H54 (cell line): Measurements from ENCODE around the gene NEIL1.
"Not testable (repeated sequence)": the region's sequence is repeated elsewhere in the genome, so short reads cannot be mapped to it uniquely, and the experiment has no call there.

Source experiments
- DNase-seq: peaks from one replicate; pipeline ENCODE4 v3.0.0; 2011; ENCODE audit warnings: low spot score, mixed read lengths; ENCODE audit not compliant: insufficient read length
- FAIRE-seq: peaks from 3 replicates; lab custom pipeline; 2011; peaks lifted over from hg19 to GRCh38; lab: Jason Lieb, UNC
- POLR2A ChIP-seq: IDR thresholded peaks from 2 replicates; pipeline ENCODE4 v1.6.1; 2011; ENCODE audit warnings: low read depth, mild to moderate bottlenecking, low read length

The NEIL1 gene

DNA sequence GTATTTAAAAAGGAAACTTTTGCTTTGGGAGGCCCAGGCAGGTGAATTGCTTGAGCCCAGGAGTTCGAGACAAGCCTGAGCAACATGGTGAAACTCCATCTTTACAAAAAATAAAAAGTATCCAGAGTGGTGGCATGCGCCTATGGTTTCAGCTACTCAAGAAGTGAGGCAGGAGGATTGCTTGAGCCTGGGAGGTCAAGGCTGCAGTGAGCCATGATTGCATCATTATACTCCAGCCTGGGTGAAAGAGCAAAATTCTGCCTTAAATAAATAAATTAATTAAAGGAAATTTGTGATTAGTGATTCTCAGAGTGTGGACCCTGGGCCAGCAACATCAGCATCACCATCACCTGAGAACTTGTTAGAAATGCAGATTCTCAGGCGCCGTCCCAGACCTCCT is 20.9 kb upstream of the NEIL1 start:
- no peak for FAIRE-seq
- no peak for TF ChIP-seq POLR2A

DNA sequence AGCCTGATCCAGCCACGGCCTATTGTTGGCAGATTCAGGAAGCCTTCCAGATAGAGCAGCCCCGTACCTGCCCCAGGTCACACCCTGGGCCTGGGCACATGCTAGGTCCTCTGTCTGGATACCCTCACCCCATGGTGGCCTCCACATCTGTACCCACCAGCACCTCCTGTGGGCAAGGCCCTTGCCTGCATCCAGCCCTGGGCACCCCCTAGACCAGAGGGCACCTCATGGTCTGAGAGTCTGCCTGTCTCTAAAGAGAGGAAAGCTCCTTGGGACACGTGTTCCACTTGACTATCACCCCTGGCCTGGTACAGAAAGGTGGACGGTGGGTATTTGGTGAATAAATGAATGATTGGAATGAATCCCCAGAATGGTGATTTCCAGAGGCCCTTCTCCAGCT is 19.8 kb upstream of the NEIL1 start:
- TF ChIP-seq POLR2A: no peak
- no peak for DNase-seq
- no peak for FAIRE-seq

More for the DNA sequence above, 20.9 kb upstream of the NEIL1 start:
- DNase-seq: no peak

DNA sequence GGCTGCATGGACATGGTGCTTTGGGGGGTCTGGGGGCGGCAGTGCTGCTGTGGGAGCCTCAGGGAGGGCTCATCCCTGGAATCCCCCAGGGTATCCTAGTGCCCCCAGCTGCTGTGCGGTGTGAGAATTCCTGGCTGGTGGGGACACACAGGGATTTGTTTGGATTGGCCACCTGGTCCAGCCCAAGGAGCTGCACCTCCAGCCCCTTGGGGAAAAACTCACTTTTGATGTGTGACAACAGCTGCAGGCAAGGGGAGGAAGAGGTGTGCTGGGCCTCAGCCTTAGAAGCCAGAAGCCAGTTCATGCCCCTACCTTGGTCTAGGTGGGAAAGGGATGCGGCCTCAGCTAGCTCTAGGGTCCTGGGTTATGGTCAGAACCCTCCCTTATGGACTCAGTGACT is 19.3 kb upstream of the NEIL1 start:
- FAIRE-seq (no peak), DNase-seq (no peak)
- TF ChIP-seq POLR2A: no peak

DNA sequence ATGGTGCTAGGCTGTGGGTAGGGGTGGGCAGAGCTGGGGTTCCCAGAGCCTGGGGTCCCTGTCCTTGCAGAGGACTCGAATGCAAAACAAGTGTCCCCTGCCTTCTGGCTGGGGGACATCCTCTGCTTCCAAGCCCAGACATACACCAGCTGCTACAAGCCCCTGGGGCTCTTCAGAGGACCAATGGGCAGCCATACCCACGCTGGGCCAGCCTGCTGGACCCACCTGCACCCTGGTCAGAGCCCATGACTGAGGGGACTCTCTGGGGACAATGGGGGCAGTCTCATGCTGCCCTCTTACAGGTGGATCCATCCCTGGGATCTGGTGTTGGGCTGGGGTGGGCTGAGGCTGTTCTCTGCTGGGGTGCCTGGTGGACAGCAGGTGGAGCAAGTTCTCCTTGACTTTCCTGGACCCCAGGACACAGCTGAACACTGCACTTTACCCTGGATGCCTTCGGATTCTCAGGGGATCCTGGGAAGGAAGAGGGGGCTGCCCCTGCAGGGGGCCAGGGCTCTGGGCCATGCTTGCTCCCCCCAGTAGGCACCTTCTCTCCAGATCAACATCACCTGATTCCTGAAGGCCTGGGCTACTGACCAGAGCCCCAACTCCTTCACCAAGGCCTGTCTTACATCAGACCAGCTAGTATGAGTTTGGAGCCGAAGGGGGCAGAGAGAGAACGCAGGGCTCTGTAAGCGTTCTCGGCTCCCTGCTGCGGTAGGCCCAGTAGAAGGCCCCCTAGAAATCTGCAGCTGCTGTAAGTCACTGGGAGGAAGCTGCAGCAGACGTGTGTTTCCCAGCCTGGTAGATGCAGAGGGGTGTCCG is 18.1 kb upstream of the NEIL1 start:
- DNase-seq (no peak), FAIRE-seq (no peak)
- no peak for TF ChIP-seq POLR2A

DNA sequence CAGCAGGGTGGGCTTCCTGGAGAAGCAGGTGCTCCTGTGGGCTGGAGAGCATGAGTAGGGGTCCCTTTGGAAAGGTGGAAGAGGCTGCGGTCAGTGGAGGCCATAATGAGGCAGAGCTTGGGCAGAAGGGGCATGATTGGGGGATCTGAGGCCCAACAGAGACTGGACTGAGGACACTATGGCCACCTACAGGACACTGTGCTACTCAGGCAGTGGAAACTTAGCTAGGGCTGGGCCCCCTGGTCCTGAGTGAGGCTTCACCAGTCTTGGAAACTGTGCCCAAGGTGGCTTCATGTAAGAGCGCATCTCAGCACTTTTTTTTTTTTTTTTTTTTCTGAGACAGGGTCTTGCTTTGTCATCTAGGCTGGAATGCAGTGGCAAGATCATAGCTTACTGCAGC is 17.3 kb upstream of the NEIL1 start:
- TF ChIP-seq POLR2A: no peak
- FAIRE-seq (no peak), DNase-seq (no peak)

DNA sequence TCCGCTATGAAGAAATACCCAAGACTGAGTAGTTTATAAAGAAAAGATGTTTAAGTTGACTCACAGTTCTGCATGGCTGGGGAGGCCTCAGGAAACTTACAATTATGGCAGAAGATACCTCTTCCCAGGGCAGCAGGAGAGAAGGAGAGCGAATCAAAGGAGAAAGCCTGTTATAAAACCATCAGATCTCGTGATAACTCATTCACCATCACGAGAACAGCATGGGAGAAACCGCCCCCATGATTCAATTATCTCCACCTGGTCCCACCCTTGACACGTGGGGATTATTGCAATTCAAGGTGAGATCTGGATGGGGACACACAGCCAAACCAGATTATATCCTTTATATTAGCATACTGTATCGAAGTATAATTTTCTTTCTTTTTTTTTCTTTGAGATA is 14.7 kb upstream of the NEIL1 start:
- not testable (repeated sequence) for DNase-seq, FAIRE-seq

DNA sequence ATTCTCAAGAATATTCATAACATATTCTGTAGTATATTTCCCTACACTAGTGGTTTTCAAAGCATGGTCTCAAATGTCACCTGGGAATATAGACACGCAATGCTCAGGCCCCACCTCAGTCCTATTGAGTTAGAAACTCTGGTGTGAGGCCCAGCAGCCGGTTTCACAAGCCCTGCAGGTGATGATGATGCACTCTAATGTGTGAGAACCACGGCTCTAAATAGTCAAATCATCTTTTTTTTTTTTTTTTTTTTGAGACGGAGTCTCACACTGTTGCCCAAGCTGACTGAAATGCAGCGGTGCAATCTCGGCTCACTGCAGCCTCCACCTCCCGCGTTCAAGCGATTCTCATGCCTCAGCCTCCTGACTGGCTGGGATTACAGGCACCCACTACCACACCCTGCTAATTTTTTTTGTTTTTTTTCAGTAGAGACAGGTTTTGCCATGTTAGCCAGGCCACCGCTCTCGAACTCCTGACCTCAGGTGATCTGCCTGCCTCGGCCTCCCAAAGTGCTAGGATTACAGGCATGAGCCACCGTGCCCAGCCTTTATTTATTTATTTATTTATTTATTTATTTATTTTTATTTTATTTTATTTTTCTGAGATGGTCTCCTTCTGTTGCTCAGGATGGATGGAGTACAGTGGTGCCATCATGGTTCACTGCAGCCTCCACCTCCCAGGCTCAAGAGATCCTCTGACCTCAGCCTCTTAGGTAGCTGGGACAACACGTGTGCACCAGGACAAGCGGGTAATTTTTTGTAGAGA is 13.0 kb upstream of the NEIL1 start:
- FAIRE-seq, DNase-seq: not testable (repeated sequence)

DNA sequence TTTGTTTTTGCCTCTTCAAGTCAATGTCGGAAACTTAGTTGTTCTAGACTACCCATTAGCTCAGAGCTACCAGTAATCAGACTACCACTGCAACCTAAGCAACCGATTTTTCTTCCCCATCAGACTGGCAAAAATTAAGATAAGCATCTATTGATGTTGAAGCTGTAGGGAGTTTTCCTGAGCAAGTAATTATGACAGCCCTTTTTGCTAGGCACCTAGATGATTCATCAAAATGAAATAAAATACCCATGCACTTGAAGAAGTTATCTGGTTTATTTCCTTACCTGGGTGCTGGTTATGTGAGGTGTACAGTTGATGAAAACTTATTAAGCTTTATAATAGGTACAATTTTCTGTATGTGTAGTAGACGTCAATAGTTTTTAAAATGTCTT is 11.5 kb upstream of the NEIL1 start:
- FAIRE-seq: no peak
- no peak for DNase-seq

DNA sequence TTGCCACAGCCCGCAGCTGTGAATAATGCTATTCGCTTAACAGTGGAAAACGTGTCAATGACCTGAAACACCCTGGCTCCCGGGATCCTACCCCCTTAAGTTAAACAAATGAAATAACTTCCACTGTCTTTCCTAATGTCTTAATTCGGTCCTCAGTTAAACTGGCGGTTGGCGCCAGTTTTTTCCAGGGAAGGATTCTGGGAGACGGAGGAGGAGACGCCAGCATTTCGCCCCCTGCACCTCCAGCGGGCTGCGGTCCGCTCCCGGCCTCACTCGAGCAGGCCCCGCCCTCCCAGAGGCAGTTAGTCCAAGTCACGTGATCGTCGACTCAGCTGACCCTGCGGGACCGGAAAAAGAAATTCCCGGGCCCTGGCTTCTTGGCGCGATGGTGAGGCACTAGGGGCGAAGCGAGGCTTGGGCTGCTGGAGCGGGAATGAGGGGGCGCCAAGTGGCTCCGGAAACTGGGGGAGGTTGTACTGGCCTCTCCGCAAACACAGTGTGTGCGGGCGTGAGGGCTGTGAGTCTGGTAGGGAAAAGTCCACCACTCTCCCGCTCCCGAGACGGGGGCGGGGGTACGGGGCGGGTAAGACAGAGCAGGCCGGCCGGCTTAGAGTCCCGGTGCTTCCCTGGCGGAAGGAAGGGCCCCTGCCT is 11.0 kb upstream of the NEIL1 start, which contains the start of gene COMMD4:
Gene COMMD4, plus strand, starts transcription at position 359 of the 651 bp plus-strand sequence. Its CDS starts 27 bp downstream, at position 386.
- no peak for FAIRE-seq
- peak; percentile 61 for TF ChIP-seq POLR2A

More for the DNA sequence above, 11.5 kb upstream of the NEIL1 start:
- no peak for TF ChIP-seq POLR2A

DNA sequence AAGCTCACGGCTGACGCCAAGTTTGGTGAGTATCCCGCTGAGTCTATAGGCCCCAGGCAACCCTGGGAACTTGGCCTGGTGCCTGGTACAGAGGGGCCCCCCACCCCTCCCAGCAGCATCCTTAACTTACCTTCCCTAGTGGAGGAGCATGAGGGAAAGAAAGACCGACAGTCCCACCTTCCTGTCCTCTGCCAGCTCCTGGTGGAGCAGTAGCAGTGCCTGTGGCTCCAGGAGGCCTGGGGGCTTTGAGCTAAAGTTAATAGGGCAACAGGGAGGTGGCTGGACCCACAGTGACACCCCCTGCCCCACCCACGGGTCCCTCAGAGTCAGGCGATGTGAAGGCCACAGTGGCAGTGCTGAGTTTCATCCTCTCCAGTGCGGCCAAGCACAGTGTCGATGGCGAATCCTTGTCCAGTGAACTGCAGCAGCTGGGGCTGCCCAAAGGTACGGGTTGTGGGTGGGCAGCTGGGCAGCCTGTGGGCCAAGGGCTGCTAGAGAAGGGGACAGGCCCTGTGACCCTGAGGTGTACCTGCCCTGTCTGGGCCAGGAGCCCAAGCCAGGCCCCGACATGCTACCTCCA is 8.1 kb upstream of the NEIL1 start:
- FAIRE-seq (no peak), DNase-seq (no peak)
- no peak for TF ChIP-seq POLR2A

More for the DNA sequence above, 11.0 kb upstream of the NEIL1 start, which contains the start of gene COMMD4:
- DNase-seq: peak; percentile 44

DNA sequence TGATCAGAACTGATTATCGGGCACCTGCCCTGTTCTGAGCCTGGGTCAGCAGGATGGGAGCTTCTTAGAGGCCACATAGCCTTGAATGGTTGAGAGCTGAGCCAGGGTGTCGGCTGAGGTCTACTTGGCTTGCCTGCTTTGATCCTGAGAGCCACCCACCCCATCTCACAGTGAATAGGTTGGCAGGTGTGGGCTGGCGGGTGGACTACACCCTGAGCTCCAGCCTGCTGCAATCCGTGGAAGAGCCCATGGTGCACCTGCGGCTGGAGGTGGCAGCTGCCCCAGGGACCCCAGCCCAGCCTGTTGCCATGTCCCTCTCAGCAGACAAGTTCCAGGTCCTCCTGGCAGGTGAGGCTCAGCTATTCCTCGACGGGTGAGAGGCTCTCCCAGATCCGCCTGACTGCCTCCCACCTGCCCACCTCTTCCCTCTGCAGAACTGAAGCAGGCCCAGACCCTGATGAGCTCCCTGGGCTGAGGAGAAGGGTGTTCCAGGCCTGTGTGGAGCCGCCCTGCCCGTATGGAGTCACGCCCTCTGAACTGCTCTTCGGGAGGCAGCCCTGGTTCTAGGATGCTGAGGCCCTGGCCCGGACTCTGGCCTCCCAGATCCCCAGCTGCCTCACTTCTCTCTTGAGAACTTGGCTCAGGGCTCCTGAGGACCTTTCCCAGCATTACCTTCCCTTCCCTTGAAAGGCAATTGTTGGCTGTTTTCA is 7.2 kb upstream of the NEIL1 start:
- TF ChIP-seq POLR2A: no peak
- FAIRE-seq: no peak
- DNase-seq: no peak

DNA sequence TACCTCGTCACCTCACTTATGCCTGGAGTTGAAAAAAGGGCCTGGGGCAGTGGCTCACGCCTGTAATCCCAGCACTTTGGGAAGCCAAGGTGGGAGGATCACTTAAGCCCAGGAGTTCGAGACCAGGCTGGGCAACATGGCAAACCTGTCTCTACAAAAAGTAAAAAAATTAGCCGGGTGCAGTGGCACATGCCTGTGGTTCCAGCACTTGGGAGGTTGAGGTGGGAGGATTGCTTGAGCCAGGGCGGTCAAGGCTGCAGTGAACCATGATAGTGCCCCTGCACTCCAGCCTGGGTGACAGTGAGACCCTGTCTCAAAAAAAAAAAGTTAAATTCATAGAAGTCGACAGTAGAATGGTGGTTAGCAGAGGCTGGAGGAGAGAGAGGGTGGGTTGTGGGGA is 4.6 kb upstream of the NEIL1 start:
- FAIRE-seq (no peak), DNase-seq (no peak)
- no peak for TF ChIP-seq POLR2A

DNA sequence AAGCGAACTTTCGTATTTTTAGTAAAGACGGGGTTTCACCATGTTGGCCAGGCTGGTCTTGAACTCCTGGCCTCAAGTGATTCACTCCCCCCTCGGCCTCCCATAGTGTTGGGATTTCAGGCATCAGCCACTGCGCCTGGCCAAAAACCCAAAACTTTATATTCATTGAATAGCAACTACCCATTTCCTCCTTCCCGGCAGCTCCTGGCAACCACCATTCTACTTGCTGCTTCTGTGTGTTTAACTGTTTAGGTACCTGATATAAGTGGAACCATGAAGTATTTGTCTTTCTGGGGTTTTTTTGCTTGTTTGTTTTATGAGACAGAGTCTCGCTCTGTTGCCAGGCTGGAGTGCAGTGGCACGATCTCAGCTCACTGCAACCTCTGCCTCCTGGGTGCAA is 2.9 kb upstream of the NEIL1 start:
- DNase-seq, FAIRE-seq: not testable (repeated sequence)
